Inflammatory macrophage treated with lipopolysaccharide for 1 hour (primary cell): ENCODE results near the gene UPK3A.
A peak's percentile ranks its signal among the peaks of the same experiment; 100 is the strongest.
"Not testable (repeated sequence)": the region's sequence is repeated elsewhere in the genome, so short reads cannot be mapped to it uniquely, and the experiment has no call there.

Experiments
- DNase-seq, 2 donors: peaks; one replicate each; pipeline ENCODE4 v3.0.0-alpha.2; 2020 to 2022

UPK3A gene

GRCh38 chr22:45310331-45310976 is 25.7 kb downstream of the UPK3A start:
- no peak for DNase-seq

DNA sequence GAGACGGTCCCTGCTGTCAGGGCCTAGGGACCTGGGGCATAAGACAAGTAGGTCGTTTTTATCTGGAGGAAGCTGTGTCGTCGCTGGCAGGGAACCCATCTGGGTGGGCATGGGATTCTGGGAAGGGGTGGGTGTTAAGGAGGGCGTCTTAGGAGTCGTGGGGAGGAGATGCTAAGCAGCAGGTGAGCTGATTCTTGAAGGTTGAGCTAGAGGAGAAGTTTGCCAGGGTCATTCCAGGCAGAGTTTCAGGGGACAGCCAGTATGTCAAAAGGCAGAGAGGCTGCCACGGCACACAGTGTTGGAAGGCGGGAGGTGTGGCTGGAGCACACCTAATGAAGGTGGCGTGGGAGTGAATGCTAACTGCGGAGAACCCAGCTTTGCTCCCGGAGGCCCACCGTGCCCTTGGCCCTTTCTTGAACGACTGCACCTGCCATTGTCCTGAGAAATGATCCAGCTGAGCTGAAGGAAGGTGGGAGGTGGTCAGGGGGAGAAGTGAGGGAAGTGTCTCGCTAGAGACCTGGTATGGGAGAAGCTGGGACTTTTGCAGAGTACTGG is 26.3 kb downstream of the UPK3A start:
- DNase-seq: no peak

DNA sequence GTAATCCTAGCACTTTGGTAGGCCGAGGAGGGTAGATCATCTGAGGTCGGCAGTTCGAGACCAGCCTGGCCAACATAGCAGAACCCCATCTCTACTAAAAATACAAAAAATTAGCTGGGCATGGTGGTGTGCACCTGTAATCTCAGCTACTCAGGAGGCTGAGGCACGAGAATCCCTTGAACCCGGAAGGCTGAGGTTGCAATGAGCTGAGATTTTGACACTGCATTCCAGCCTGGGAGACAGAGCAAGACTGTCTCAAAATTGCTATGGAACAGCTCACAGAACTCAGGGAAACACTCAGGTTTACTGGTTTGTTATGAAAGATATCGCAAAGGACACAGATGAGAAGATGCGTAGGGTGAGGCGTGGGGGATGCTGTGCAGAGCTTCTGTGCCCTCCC is 27.7 kb downstream of the UPK3A start:
- DNase-seq: no peak

DNA sequence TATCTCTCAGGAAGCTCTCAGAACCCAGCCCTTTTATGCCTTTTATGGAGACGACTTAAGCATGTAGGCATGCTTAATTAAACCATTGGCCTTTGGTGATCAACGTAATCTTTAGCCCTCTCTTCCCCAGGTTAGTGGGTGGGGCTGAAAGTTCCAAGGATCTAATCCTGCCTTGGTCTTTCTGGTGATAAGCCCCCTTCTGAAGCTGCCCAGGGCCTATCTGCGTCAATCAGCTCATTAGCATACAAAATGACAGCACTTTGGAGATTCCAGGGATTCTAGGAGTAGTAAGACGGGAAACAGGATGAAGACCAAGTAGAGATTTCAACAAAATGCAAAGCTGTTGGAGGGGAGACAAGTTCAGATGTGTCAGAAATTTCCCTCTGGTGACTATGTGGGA is 28.1 kb downstream of the UPK3A start:
- DNase-seq: no peak

DNA sequence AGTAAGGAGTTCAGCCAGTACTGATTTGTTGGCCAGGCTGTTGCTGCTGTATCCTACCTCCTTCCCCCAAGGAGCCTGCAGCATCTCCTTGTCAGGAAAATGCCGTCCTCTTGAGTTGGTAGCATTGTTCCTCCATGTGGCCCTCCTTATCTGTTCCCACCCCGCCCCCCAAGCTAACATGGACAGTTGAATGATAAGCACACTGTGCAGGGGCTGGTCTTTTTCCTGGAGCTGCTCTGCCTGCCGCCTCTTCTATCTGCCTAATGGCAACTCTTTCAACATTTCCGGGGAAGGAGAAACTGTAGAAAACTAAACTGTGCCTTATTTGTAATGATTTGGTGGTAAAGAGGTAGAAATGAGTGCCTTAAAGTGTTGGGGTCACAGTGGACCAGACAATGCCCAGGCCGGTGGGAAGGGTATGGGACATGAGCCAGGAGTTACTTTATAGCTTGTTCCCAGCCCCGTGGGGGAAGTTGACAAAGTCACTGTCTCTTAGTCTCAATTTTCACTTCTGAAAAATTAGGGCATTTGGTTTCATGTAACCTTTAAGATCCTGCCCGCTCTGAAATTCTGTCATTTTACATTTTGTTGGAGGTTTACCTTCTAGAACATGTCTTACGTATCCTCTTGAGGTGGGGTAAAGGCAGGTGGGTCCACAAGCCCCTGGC is 29.4 kb downstream of the UPK3A start:
- DNase-seq: no peak

GRCh38 chr22:45314786-45315185 is 30.0 kb downstream of the UPK3A start:
- no peak for DNase-seq

DNA sequence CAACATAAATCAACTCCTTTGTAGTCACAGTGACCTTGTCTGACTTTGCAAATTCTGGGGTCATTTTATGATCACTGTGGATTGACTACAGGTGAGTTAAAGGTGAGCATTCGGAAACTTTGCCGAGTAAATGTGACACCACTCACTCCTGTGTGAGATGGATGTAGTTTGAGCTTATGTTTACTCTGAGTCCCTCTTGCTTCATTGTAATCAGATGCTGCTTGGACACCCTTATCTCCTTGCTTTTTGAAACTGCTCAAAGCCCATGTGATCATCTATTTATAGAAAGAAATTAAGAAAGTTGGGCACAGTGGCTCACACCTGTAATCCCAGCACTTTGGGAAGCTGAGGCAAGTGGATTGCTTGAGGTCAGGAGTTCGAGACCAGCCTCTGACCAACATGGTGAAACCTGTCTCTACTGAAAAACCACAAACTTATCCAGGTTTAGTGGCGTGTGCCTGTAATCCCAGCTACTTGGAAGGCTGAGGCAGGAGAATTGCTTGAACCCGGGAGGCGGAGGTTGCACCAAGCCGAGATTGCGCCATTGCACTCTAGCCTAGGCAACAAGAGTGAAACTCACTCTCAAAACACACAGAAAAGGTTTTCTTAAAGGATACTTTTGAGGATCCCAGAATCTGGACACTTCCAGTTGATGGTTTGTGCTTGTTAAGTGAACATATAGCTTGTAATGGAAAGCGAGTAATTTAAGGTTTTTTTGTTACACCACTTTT is 32.2 kb downstream of the UPK3A start:
- DNase-seq: no peak

GRCh38 chr22:45317551-45318167 is 32.9 kb downstream of the UPK3A start:
- no peak for DNase-seq

GRCh38 chr22:45318168-45318557 is 33.4 kb downstream of the UPK3A start:
- peak; percentile 74 to 87 for DNase-seq

- peak in 1 of 2 donors; percentile 52 for DNase-seq
Measured at GRCh38 chr22:45318558-45319323, 34.0 kb downstream of the UPK3A start.

- no peak for DNase-seq
Measured at GRCh38 chr22:45319324-45319685, 34.6 kb downstream of the UPK3A start.

DNA sequence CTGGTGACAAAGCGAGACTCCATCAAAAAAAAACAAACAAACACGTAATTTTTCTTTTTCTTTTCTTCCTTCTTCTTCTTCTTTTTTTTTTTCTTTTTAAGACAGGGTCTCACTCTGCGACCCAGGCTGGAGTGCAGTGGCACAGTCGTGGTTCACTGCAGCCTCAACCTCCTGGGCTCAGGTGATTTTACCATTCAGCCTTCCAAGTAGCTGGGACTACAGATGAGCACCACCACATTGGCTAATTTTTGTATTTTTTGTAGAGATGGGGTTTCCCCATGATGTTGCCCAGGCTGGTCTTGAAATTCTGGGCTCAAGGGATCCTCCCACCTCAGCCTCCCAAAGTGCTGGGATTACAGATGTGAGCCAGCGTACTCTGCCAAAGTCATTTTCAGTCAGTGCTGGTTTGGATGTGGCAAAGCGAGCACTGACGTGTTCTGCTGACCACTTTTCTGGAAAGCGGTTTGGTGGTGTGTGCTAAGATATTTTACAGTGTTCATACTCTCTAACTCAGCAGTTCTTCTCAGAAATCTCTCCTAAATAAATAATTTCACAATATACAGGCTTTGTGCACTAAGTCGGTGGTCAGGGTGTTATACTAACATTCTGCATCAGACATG is 35.7 kb downstream of the UPK3A start:
- no peak for DNase-seq

DNA sequence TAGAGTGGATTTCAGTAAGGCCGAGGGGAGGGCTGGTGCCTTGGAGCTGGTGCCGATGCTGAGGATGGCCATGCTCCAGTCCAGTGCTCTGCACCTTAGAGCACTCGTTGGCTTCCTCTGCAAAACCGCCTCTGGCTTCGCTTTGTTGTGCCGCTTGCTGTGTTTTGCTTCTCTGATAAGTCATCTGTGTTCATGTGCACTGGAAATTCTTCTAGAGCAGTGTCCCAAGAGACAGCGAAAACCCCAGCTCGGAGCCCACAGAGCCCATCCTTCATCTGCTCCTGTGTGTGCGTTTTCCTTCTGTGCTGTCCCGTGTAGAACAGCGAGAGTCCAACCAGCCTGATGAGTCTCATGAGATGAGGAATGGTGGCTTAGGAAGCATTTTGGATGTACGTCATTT is 37.1 kb downstream of the UPK3A start:
- DNase-seq: no peak

- no peak for DNase-seq
Measured at GRCh38 chr22:45322873-45323525, 38.2 kb downstream of the UPK3A start.

DNA sequence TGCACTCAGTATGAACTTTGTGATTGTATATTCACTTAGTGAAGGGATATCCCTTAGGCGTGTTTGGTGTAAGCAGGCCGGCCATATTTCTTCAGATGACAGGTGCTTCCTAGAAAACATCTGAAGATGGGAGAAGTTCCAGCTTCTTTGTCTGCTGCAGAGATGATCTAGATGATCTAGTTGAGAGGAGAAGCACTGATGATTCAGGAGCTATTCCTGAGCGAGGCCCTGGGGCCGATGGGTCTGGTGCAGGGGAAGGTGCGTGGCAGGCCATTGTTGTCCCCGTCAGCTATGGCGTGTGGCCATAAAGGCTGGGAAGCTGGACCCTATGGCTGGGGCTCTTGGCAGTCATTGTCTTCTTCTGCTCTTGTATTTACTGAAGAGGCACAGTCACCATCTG is 38.9 kb downstream of the UPK3A start:
- no peak for DNase-seq

- no peak for DNase-seq
Measured at GRCh38 chr22:45324311-45324711, 39.6 kb downstream of the UPK3A start.

DNA sequence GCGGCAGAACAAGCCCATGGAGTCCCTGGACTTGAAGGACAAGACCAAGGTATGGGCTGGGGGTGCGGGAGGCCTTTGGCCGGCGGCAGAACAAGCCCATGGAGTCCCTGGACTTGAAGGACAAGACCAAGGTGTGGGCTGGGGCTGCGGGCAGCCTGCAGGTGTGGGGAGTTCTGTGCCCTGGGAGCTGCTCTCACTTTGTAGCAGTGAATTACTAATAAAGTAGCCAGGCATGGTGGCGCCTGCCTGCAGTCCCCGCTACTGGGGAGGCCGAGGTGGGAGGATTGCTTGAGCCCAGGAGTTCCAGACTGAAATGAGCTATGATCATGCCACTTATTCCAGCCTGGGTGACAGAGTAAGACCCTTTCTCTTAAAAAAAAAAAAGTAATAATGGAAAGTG is 43.5 kb downstream of the UPK3A start:
- DNase-seq: not testable (repeated sequence)

DNA sequence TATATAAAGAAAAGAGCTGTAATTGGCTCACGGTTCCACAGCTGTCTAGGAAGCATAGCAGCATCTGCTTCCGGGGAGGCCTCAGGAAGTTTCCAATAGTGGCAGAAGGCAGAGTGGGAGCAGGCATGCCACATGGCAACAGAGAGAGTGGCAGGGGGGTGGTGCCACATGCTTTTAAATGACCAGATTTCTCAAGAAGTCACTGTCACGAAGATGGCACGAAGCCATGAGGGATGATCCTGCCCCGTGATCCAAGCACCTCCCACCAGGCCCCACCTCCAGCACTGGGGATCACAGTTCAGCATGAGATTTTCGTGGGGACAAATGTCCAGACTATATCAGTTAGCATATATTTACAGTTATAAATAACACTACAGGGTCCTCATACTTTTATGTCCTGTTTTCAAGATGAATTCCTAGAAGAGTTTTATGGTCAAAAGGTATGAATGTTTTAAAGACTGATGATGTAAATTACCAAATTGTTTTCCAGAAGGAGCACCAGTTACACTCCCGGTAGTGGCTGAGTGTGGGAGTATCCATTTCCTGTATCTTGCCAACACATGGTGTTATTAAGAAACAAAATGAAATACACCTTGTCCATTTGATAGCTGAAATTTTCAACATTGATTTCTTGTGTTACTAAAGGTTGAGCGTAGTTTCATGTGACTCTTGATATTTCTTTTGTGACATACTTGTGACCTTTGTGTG is 44.2 kb downstream of the UPK3A start:
- peak; percentile 52 to 78 for DNase-seq

DNA sequence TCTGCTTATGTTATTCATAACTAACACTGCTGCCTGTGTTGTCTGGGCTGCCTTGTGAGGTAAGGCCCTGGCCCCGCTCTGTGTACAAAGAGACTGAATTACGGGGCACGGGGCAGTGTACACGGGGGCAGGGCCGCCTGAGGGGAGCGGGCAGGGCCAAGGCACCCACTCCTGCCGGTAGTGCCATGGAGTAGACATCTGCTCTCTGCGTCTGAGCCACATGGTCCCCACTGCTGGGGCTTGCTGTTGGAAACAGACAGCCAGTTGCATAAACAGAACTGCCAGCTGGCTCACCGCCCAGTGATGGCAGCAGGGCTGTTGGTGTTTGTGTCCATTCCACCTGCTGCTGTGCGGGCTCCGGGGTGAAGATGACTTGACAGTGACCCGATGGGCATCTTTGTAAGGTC is 44.8 kb downstream of the UPK3A start:
- DNase-seq: no peak

DNA sequence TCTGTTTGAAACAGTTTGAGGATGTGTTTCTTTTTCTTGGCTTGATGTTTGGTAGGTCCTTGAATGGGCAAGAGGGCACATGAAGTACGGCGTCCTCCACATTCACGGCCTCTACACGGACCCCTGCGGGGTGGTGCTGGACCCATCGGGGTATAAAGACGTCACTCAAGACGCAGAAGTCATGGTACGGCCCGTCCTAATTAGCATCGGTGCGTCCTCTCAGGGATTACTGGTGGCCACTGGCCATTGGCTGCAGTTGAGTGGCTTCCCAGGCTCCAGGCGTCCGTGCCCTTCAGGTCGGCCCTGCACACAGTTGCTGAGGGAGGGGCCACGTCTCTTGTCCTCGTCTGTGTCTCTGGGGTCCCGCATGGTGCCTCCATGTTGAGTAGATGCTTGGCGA is 45.8 kb downstream of the UPK3A start:
- no peak for DNase-seq

GRCh38 chr22:45331486-45331885 is 46.7 kb downstream of the UPK3A start:
- DNase-seq: no peak
